Caco-2 (cell line): ENCODE data around the gene ZNF839. TPM values are rescaled to one million over a fixed set of nuclear protein-coding genes. Genes with fewer than 3 reads are reported as not detected.

Experiments used
- BruUV-seq: library from RNA; stranded (reverse); fragments of 400-500 nt; replicated peaks from 2 replicates; lab custom pipeline; 2021; lab: Mats Ljungman, UMichigan
- CTCF ChIA-PET: fragments of 300-600 bp; sonication (Branson Sonifier 250); formaldehyde crosslinking; loops from one replicate; lab custom pipeline; 2022; ENCODE audit warnings: antibody characterized with exemption; lab: Charles Lee
- POLR2A ChIA-PET: fragments of 300-600 bp; sonication (Branson Sonifier 250); formaldehyde crosslinking; loops from one replicate; lab custom pipeline; 2022; ENCODE audit warnings: antibody characterized with exemption; lab: Charles Lee
- DNase-seq, 2 experiments: peaks; one replicate each; pipeline versions ENCODE4 v3.0.0 to v3.0.0-alpha.2; 2020 to 2022
- H3K27me3 ChIP-seq: replicated peaks from 2 replicates; pipeline ENCODE4 v1.6.0; 2011; ENCODE audit warnings: low read length; ENCODE audit not compliant: control insufficient read depth, insufficient read depth
- H3K36me3 ChIP-seq: 2 replicates; pipeline ENCODE4 v1.5.1; 2011; ENCODE audit warnings: low read length; ENCODE audit not compliant: control insufficient read depth, insufficient read depth
- H3K4me1 ChIP-seq: fragments of 250-450 bp; sonication (Bioruptor Pico); 2 replicates; pipeline ENCODE4 v1.5.1; 2020; ENCODE audit warnings: mild to moderate bottlenecking
- H3K4me3 ChIP-seq: 2 replicates; pipeline ENCODE4 v1.5.1; 2011; ENCODE audit warnings: low read depth, mild to moderate bottlenecking, control low read depth, low read length
- H3K9me3 ChIP-seq: fragments of 250-450 bp; sonication (Bioruptor Pico); 2 replicates; pipeline ENCODE4 v1.5.1; 2020; ENCODE audit warnings: mild to moderate bottlenecking, moderate library complexity
- H3K27ac Mint-ChIP-seq: one replicate; pipeline ENCODE4 v1.8.0; 2022; ENCODE audit warnings: mixed read lengths; ENCODE audit not compliant: unreplicated experiment
- H3K27me3 Mint-ChIP-seq: one replicate; pipeline ENCODE4 v1.8.0; 2022; ENCODE audit warnings: mixed read lengths; ENCODE audit not compliant: insufficient read depth, unreplicated experiment
- H3K36me3 Mint-ChIP-seq: one replicate; pipeline ENCODE4 v1.8.0; 2022; ENCODE audit warnings: mild to moderate bottlenecking, mixed read lengths; ENCODE audit not compliant: insufficient read depth, unreplicated experiment
- H3K4me1 Mint-ChIP-seq: one replicate; pipeline ENCODE4 v1.8.0; 2022; ENCODE audit warnings: low read depth, mixed read lengths; ENCODE audit not compliant: unreplicated experiment
- H3K4me3 Mint-ChIP-seq: one replicate; pipeline ENCODE4 v1.8.0; 2022; ENCODE audit warnings: mild to moderate bottlenecking, moderate library complexity, mixed read lengths; ENCODE audit not compliant: unreplicated experiment
- H3K9me3 Mint-ChIP-seq: one replicate; pipeline ENCODE4 v1.8.0; 2022; ENCODE audit warnings: mixed read lengths; ENCODE audit not compliant: unreplicated experiment
- intact Hi-C: fragments of 100-400 bp; cut with micrococcal nuclease; formaldehyde crosslinking; loops from one replicate; pipeline ENCODE4 v1.10.0; 2022; ENCODE audit not compliant: unreplicated experiment
- total RNA-seq: library from RNA; stranded (reverse); gene quantifications from 2 replicates; pipeline ENCODE4 v1.2.3, GENCODE V29; 2022
- TF ChIP-seq, protein P1 (sequence below), 2 experiments: fragments of 200-600 bp in 1 of 2; IDR thresholded peaks; 1 replicate in 1 of 2; 2 replicates in 1 of 2; pipeline versions ENCODE4 v1.5.1 to v1.8.0; 2011 to 2022; ENCODE audit warnings: antibody characterized with exemption in 1 of 2, control low read depth in 1 of 2, inconsistent platforms in 1 of 2, low read depth in 1 of 2, low read length in 1 of 2, mild to moderate bottlenecking in 1 of 2, moderate library complexity in 1 of 2; ENCODE audit not compliant: insufficient read depth in 1 of 2, severe bottlenecking in 1 of 2, unreplicated experiment in 1 of 2

ZNF839 gene
- total RNA-seq, 1 experiment from 2014 or later = 11.9 TPM

DNA sequence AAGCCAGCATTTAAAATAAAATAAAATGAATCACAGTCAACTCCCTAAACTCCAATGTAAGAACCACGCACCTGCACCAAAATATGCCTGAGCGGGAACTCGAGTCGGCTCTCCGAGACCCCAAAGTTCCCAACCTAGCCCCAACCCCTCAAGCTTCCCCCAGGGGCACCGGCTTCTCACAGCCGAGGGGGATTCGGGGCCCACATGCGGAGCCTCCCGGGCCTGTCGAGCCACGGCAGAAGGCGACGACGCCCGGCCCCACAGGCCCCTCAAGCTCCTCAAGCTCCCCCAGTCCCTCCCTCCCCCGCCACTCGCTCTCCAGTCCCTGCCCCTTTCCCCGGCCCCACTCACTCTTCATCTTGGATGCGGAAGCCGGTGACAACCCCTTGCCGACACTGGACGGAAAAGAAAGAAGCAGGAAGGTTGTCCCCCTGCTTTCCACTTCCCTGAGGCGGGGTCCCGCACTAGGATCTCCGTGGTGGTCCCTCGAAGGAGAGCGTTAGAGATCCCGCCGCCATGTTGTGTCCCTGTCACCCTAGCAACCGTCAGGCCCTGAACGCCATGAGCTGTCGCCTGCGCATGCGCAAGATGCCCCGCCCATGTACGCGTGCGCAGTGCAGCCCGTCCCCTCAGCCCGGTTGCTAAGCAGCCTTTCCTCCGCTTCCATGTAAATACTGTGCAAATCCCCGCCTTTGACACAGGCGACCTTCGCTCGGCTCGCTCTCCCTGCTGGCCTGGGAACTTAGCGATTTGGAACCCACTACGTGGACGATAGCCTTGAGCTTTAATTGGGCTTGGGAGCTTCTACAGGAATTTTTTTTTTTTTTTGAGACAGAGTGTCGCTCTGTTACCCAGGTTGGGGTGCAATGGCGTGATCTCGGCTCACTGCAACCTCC lies 14.7 kb upstream of the ZNF839 start, which contains the start of gene MOK:
Gene MOK, minus strand, starts transcription at position 554 of the 896 bp plus-strand sequence. Its CDS starts 196 bp downstream, at position 358.
- H3K4me3 Mint-ChIP-seq = peak within 1 kb of the TSS; percentile 96
- no peaks in the 10 kb centered on the region for H3K36me3 ChIP-seq
- TF ChIP-seq, protein P1, sequence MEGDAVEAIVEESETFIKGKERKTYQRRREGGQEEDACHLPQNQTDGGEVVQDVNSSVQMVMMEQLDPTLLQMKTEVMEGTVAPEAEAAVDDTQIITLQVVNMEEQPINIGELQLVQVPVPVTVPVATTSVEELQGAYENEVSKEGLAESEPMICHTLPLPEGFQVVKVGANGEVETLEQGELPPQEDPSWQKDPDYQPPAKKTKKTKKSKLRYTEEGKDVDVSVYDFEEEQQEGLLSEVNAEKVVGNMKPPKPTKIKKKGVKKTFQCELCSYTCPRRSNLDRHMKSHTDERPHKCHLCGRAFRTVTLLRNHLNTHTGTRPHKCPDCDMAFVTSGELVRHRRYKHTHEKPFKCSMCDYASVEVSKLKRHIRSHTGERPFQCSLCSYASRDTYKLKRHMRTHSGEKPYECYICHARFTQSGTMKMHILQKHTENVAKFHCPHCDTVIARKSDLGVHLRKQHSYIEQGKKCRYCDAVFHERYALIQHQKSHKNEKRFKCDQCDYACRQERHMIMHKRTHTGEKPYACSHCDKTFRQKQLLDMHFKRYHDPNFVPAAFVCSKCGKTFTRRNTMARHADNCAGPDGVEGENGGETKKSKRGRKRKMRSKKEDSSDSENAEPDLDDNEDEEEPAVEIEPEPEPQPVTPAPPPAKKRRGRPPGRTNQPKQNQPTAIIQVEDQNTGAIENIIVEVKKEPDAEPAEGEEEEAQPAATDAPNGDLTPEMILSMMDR (IDR thresholded peaks at IDR 0.05; ENCODE audit: insufficient read depth in 1 of 2, low read depth in 1 of 2, low read length in 1 of 2, severe bottlenecking in 1 of 2, unreplicated experiment in 1 of 2) = no peak
- peak within 1 kb of the TSS; percentile 80 for H3K4me3 ChIP-seq
- intact Hi-C loops = loop anchor here (2.0 kb wide), 1 partner anchor 70 kb away; no protein-coding TSS in a partner anchor
- no peaks in the 10 kb centered on the region for H3K4me1 Mint-ChIP-seq
- H3K27me3 ChIP-seq = no peaks in the 10 kb centered on the region
- no peaks in the 10 kb centered on the region for H3K9me3 ChIP-seq
- DNase-seq = peak; percentile 96 to 99
- peaks cover 7% of the 10 kb centered on the region for H3K36me3 Mint-ChIP-seq
- H3K27ac Mint-ChIP-seq = peak within 1 kb of the TSS; percentile 97
- H3K4me1 ChIP-seq = 0 out of 2 replicates have a peak, but pooled peaks cover 3% of the 10 kb centered on the region
- no peaks in the 10 kb centered on the region for H3K9me3 Mint-ChIP-seq
- BruUV-seq = no TSS peak
- CTCF ChIA-PET = interaction anchor here (0.6 to 1.2 kb wide), 3 partner anchors 9 to 258 kb away, joined by 5 to 17 read pairs (median 7); no protein-coding TSS in a partner anchor
- H3K27me3 Mint-ChIP-seq = peaks cover 9% of the 10 kb centered on the region
- POLR2A ChIA-PET = interaction anchor here (0.6 to 0.7 kb wide), 2 partner anchors 28 to 161 kb away, joined by 3 to 4 read pairs; no protein-coding TSS in a partner anchor

- TF ChIP-seq, protein P1 (IDR thresholded peaks at IDR 0.05; ENCODE audit: insufficient read depth in 1 of 2, low read depth in 1 of 2, low read length in 1 of 2, severe bottlenecking in 1 of 2, unreplicated experiment in 1 of 2) = peak; percentile 94 to 95
- DNase-seq = peak; percentile 72 to 83
- POLR2A ChIA-PET = interaction anchor here (0.6 kb wide), 1 partner anchor 236 kb away, joined by 17 read pairs; no protein-coding TSS in a partner anchor
- intact Hi-C loops = loop anchor here (1.0 to 5.0 kb wide), 5 partner anchors 79 to 743 kb away; partner anchors contain the start of genes CDC42BPB, DYNC1H1 and WDR20
- peaks cover 21% of the 10 kb centered on the region for H3K4me1 Mint-ChIP-seq
- no peaks in the 10 kb centered on the region for H3K27me3 Mint-ChIP-seq
- Histone ChIP-seq H3K27me3 (no peaks in the 10 kb centered on the region), H3K4me3 (peak overlapping the region; percentile 49), H3K9me3 (no peaks in the 10 kb centered on the region), H3K36me3 (no peaks in the 10 kb centered on the region), H3K4me1 (peaks cover 13% of the 10 kb centered on the region)
- H3K27ac Mint-ChIP-seq = no peak overlapping the region
- H3K36me3 Mint-ChIP-seq = peaks cover 38% of the 10 kb centered on the region
- CTCF ChIA-PET = interaction anchor here (0.5 to 2.1 kb wide), 11 partner anchors 9 to 353 kb away, joined by 3 to 17 read pairs (median 5); partner anchors contain the start of gene MOK
- H3K9me3 Mint-ChIP-seq = no peaks in the 10 kb centered on the region
- BruUV-seq = no TSS peak
- peak overlapping the region; percentile 89 for H3K4me3 Mint-ChIP-seq
These were observed 5.1 kb upstream of the ZNF839 start for GRCh38 chr14:102314242-102315011.
